Stimulated activated naive CD8-positive, alpha-beta T cell treated with anti-CD3 and anti-CD28 coated beads, Interleukin-15, Interleukin-2, amounts not matched to agents 100 ng/mL and 50 ng/mL, for 24 hours (primary cell): ENCODE measurements around the gene UTP11.

ENCODE experiments used
- H3K27ac Mint-ChIP-seq: one replicate; pipeline ENCODE4 v1.8.0; 2021; ENCODE audit warnings: mild to moderate bottlenecking, mixed read lengths
- H3K27me3 Mint-ChIP-seq: one replicate; pipeline ENCODE4 v1.8.0; 2021; ENCODE audit warnings: mixed read lengths
- H3K36me3 Mint-ChIP-seq: one replicate; pipeline ENCODE4 v1.8.0; 2021; ENCODE audit warnings: low read depth, mixed read lengths
- H3K4me1 Mint-ChIP-seq: one replicate; pipeline ENCODE4 v1.8.0; 2021; ENCODE audit warnings: low read depth, mixed read lengths
- H3K4me3 Mint-ChIP-seq: one replicate; pipeline ENCODE4 v1.8.0; 2021; ENCODE audit warnings: mild to moderate bottlenecking, mixed read lengths
- H3K9me3 Mint-ChIP-seq: one replicate; pipeline ENCODE4 v1.8.0; 2021; ENCODE audit warnings: mixed read lengths

Gene UTP11

DNA sequence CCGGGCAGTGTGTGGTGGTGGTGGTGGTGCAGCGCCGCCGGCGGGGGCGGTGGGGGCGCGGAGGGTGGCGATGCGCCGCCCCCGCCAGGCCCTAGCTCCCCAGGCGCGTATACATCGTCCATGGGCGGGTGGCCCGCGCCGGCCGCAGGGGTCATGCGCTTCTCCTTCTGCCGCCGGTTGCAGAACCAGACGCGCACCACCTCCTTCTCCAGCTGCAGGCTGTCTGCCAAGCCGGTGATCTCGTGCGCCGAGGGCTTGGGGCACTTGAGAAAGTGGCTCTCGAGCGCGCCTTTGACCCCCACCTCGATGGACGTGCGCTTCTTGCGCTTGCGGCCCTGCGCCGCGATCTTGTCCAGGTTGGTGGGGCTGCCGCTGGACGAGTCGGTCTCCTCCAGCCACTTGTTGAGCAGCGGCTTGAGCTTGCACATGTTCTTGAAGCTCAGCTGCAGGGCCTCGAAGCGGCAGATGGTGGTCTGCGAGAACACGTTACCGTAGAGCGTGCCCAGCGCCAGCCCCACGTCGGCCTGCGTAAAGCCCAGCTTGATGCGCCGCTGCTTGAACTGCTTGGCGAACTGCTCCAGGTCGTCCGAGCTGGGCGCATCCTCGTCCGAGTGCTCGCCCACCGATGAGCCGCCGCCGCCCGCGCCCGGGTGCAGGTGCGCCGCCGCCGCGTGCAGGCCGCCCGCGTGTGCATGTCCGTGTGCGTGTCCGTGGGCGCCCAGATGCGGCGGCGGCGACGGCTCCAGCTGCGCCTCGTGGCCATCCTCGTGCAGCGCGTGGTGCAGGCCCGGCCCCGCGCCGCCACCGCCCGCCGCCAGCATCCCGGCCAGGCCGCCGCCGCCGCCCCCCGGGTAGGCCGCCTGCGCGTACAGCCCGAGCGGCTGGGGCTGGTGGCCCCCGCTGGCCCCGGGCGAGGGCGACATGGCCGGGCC lies 33.1 kb downstream of the UTP11 start:
- Mint-ChIP-seq H3K27me3 (peaks cover 68% of the 10 kb centered on the region), H3K36me3 (no peaks in the 10 kb centered on the region), H3K4me1 (peaks cover 13% of the 10 kb centered on the region), H3K9me3 (no peaks in the 10 kb centered on the region), H3K27ac (no peak overlapping the region), H3K4me3 (peak overlapping the region; percentile 32)

- Mint-ChIP-seq H3K9me3 (no peaks in the 10 kb centered on the region), H3K27me3 (peaks cover 61% of the 10 kb centered on the region), H3K36me3 (no peaks in the 10 kb centered on the region), H3K27ac (no peak within 1 kb of the TSS), H3K4me1 (peaks cover 13% of the 10 kb centered on the region), H3K4me3 (peak within 1 kb of the TSS; percentile 66)
Measured at GRCh38 chr1:38046333-38046883, 33.9 kb downstream of the UTP11 start, which contains the start of gene POU3F1. POU3F1 (minus strand) TSS chr1:38046793; CDS start chr1:38046743, 50 bp downstream.

DNA sequence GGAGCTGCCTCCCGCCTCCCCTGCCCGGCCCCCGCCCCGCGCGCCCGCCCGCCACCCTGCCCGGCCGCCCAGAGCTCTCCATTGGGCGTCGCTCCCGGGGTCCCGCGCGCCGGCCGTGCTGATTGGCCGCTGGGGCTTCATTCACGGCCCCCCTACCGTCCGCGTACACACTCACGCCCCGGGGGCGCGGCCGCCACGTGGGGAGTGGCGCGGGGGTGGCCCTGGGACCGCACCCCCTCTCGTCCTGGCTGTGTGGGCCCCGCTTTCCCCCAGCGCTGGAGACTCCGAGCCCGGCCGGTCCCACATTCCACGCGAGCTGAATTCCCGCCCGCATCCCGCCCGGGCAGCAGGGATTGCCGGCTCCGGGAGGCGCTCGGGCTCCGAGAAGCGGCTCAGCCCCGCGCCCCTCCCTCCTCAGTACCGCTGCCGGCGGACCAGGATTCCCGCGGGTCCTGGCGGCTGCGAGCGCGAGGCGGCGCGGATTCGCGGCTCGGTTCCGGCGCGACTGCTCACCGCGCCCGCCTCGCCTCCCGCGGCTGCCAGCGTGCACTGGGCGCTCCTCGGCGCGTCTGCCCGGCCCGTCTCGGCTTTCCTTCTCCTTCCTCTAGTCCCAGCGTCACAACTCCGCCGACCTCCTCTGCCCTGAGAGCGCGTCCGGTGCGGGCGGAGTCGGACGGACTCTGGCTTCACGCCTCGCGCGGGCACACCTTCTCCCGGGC lies 34.5 kb downstream of the UTP11 start:
- peak overlapping the region; percentile 66 for H3K4me3 Mint-ChIP-seq
- no peaks in the 10 kb centered on the region for H3K9me3 Mint-ChIP-seq
- H3K27ac Mint-ChIP-seq: no peak overlapping the region
- no peaks in the 10 kb centered on the region for H3K36me3 Mint-ChIP-seq
- peaks cover 13% of the 10 kb centered on the region for H3K4me1 Mint-ChIP-seq
- peaks cover 55% of the 10 kb centered on the region for H3K27me3 Mint-ChIP-seq

- no peaks in the 10 kb centered on the region for H3K36me3 Mint-ChIP-seq
- H3K27me3 Mint-ChIP-seq: peaks cover 48% of the 10 kb centered on the region
- no peaks in the 10 kb centered on the region for H3K9me3 Mint-ChIP-seq
- H3K4me3 Mint-ChIP-seq: peak overlapping the region; percentile 66
- no peak overlapping the region for H3K27ac Mint-ChIP-seq
- H3K4me1 Mint-ChIP-seq: peaks cover 18% of the 10 kb centered on the region
Measured at GRCh38 chr1:38047603-38048141, 35.1 kb downstream of the UTP11 start.

DNA sequence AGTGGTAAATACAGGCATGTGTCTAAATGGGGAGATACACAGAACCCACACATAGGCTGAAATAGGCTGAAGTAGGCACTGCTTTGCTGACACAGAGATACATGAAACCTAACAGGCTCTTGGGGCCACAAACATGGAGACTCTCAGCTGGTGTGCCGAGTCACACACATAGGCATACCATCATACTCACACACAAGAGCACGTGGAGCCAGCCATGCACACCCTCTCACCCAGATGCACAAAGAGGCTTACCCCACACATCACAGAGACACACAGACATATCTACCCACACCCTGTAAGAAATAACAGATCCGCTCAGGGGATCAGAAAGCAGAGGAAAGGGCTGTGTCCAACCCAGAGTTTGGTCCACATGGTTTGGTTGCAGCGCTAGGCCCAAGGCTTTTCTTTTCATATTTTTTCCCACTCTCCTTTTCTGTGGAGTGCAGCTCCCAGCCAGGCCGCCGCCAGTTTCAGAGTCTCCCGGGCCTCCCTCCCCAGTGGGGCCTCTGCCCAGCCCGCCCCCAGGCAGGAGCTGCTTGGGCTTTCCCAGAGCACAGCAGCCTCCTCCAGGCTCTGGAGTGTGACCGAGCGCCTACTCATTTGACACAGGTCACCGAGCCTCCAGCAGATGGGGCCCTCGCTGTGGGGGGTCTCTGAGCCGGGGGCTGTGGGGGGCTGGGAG lies 38.0 kb downstream of the UTP11 start:
- H3K4me3 Mint-ChIP-seq: no peak overlapping the region
- H3K4me1 Mint-ChIP-seq: peaks cover 22% of the 10 kb centered on the region
- H3K27me3 Mint-ChIP-seq: peaks cover 38% of the 10 kb centered on the region
- no peaks in the 10 kb centered on the region for H3K36me3 Mint-ChIP-seq
- H3K9me3 Mint-ChIP-seq: no peaks in the 10 kb centered on the region
- no peak overlapping the region for H3K27ac Mint-ChIP-seq

- Mint-ChIP-seq H3K4me1 (peaks cover 20% of the 10 kb centered on the region), H3K27me3 (peaks cover 40% of the 10 kb centered on the region), H3K9me3 (no peaks in the 10 kb centered on the region), H3K36me3 (no peaks in the 10 kb centered on the region), H3K4me3 (no peak overlapping the region), H3K27ac (no peak overlapping the region)
Measured at GRCh38 chr1:38051079-38051543, 38.6 kb downstream of the UTP11 start.

GRCh38 chr1:38052750-38053415 lies 40.3 kb downstream of the UTP11 start:
- peaks cover 20% of the 10 kb centered on the region for H3K4me1 Mint-ChIP-seq
- no peak overlapping the region for H3K27ac Mint-ChIP-seq
- peaks cover 37% of the 10 kb centered on the region for H3K27me3 Mint-ChIP-seq
- H3K4me3 Mint-ChIP-seq: no peak overlapping the region
- no peaks in the 10 kb centered on the region for H3K36me3 Mint-ChIP-seq
- no peaks in the 10 kb centered on the region for H3K9me3 Mint-ChIP-seq

- Mint-ChIP-seq H3K4me1 (peaks cover 20% of the 10 kb centered on the region), H3K27me3 (peaks cover 34% of the 10 kb centered on the region), H3K36me3 (no peaks in the 10 kb centered on the region), H3K9me3 (no peaks in the 10 kb centered on the region), H3K27ac (no peak overlapping the region), H3K4me3 (no peak overlapping the region)
Measured at GRCh38 chr1:38053416-38054091, 41.0 kb downstream of the UTP11 start.

GRCh38 chr1:38055398-38055797 lies 42.9 kb downstream of the UTP11 start:
- Mint-ChIP-seq H3K9me3 (no peaks in the 10 kb centered on the region), H3K36me3 (no peaks in the 10 kb centered on the region), H3K4me1 (peaks cover 20% of the 10 kb centered on the region), H3K27ac (no peak overlapping the region), H3K27me3 (peaks cover 21% of the 10 kb centered on the region), H3K4me3 (no peak overlapping the region)

DNA sequence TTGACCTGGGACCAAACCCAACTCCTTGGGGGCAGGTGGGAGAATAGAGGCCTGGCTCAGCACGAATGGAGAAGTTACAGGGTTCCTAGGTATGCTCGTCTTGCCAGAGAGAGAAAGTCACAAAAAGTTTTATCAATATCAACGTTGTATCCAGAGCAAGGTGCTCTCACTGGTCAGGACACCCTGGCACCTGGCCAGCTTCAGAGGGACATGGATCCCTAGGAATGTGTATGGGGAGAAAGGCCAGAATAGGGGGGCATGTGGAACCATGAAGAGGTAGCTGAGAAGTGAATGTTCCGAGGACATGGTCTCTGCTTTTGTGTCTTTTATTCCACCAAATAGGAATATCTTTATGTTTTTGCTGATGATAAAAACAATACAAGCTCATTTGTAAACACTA lies 43.4 kb downstream of the UTP11 start:
- Mint-ChIP-seq H3K27me3 (peaks cover 27% of the 10 kb centered on the region), H3K36me3 (no peaks in the 10 kb centered on the region), H3K4me3 (no peak overlapping the region), H3K9me3 (no peaks in the 10 kb centered on the region), H3K4me1 (peaks cover 20% of the 10 kb centered on the region), H3K27ac (no peak overlapping the region)

DNA sequence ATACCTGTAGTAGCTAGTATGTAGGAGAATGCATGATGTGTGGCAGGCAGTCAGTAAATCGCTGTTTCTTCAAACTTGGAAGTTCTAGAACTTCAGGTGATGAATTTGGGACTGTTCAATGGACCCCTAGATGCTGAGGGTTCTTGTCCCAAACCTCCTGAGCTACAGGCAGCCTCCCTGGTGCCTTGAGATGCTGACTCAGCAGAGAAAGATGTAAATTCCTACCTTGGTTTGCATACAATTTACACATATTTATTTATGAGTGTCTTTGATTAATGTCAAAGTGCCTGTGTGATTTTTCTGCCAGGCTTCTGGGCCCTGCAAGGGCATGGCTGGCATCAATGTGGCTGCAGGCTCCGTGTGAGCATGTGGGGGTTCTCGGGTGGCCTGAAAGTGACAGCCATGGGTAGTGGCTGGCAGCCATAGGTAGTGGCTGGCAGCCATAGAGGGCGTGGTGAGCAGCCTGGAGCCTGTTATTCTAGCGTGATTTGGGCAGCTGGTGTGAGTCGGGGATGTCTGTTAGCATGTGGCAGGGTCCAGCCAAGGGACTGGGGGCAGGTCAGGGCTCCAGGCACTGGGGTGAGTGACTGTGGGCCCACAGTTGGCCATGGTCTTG lies 47.2 kb downstream of the UTP11 start:
- H3K27me3 Mint-ChIP-seq: peaks cover 27% of the 10 kb centered on the region

DNA sequence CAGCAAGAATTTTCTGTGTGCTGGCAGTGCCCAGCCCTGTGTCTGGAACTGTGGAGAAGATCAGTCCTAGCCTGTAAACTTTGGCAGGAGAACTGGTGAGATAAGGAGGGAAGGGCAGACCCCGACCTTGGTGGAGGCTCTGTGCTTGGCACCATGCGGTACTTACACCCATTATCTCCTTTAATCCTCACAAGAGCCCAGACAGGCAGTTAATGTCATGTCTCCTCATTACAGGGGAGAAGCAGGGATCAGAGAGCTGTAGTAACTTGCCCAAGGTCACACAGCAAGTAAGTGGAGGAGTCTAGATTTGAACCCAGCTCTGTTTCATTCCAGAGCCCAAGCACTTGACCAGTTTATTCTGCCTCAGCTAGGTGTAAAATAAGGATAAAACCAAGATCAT lies 48.0 kb downstream of the UTP11 start:
- peaks cover 22% of the 10 kb centered on the region for H3K27me3 Mint-ChIP-seq

More for the DNA sequence above, 47.2 kb downstream of the UTP11 start:
- Mint-ChIP-seq H3K36me3 (no peaks in the 10 kb centered on the region), H3K27ac (no peak overlapping the region), H3K4me1 (peaks cover 5% of the 10 kb centered on the region), H3K9me3 (no peaks in the 10 kb centered on the region), H3K4me3 (no peak overlapping the region)

GRCh38 chr1:38061290-38061689 lies 48.8 kb downstream of the UTP11 start:
- H3K36me3 Mint-ChIP-seq: no peaks in the 10 kb centered on the region
- H3K9me3 Mint-ChIP-seq: no peaks in the 10 kb centered on the region
- no peak overlapping the region for H3K4me3 Mint-ChIP-seq
- H3K27me3 Mint-ChIP-seq: peaks cover 20% of the 10 kb centered on the region
- H3K4me1 Mint-ChIP-seq: peaks cover 5% of the 10 kb centered on the region
- H3K27ac Mint-ChIP-seq: no peak overlapping the region

More for the DNA sequence above, 48.0 kb downstream of the UTP11 start:
- no peak overlapping the region for H3K27ac Mint-ChIP-seq
- H3K9me3 Mint-ChIP-seq: no peaks in the 10 kb centered on the region
- H3K36me3 Mint-ChIP-seq: no peaks in the 10 kb centered on the region
- H3K4me3 Mint-ChIP-seq: no peak overlapping the region
- H3K4me1 Mint-ChIP-seq: peaks cover 5% of the 10 kb centered on the region
